GM19372 (cell line): ENCODE results near the gene ADGRD1.

Source experiments
- ATAC-seq: cut with Tn5 transposase; IDR thresholded peaks from one replicate; pipeline ENCODE4 v1.9.1; 2021; ENCODE audit warnings: mild to moderate bottlenecking, low read depth, moderate library complexity; ENCODE audit not compliant: unreplicated experiment

Gene ADGRD1

GRCh38 chr12:131050463-131051154, 96.9 kb downstream of the ADGRD1 start:
- ATAC-seq = no peak

- ATAC-seq = no peak
These were observed 97.4 kb downstream of the ADGRD1 start for GRCh38 chr12:131051155-131051473.

GRCh38 chr12:131052063-131052781, 98.5 kb downstream of the ADGRD1 start:
- no peak for ATAC-seq

- ATAC-seq = no peak
These were observed 99.2 kb downstream of the ADGRD1 start for GRCh38 chr12:131052929-131053328.

GRCh38 chr12:131053567-131053966, 99.9 kb downstream of the ADGRD1 start:
- ATAC-seq = no peak

GRCh38 chr12:131054345-131055092, 100.8 kb downstream of the ADGRD1 start:
- no peak for ATAC-seq

GRCh38 chr12:131055093-131055465, 101.4 kb downstream of the ADGRD1 start:
- ATAC-seq = no peak

- no peak for ATAC-seq
These were observed 102.0 kb downstream of the ADGRD1 start for GRCh38 chr12:131055596-131056233.

GRCh38 chr12:131056626-131057025, 102.9 kb downstream of the ADGRD1 start:
- no peak for ATAC-seq

- ATAC-seq = no peak
These were observed 103.6 kb downstream of the ADGRD1 start for GRCh38 chr12:131057211-131057721.

GRCh38 chr12:131057722-131058515, 104.2 kb downstream of the ADGRD1 start:
- ATAC-seq = no peak

- ATAC-seq = no peak
These were observed 105.0 kb downstream of the ADGRD1 start for GRCh38 chr12:131058700-131059099.

- ATAC-seq = no peak
These were observed 106.5 kb downstream of the ADGRD1 start for GRCh38 chr12:131060011-131060703.

GRCh38 chr12:131061041-131061806, 107.5 kb downstream of the ADGRD1 start:
- no peak for ATAC-seq

GRCh38 chr12:131063413-131063812, 109.7 kb downstream of the ADGRD1 start:
- ATAC-seq = no peak

GRCh38 chr12:131063960-131064359, 110.3 kb downstream of the ADGRD1 start:
- no peak for ATAC-seq

GRCh38 chr12:131065279-131065678, 111.6 kb downstream of the ADGRD1 start:
- ATAC-seq = no peak

- ATAC-seq = no peak
These were observed 112.1 kb downstream of the ADGRD1 start for GRCh38 chr12:131065801-131066200.
